Right hindlimb (tissue), 1 donor: ENCODE results near the gene GRWD1.

Experiments used
- DNase-seq: peaks from one replicate; pipeline ENCODE4 v3.0.0-alpha.2; 2018

Gene GRWD1

DNA sequence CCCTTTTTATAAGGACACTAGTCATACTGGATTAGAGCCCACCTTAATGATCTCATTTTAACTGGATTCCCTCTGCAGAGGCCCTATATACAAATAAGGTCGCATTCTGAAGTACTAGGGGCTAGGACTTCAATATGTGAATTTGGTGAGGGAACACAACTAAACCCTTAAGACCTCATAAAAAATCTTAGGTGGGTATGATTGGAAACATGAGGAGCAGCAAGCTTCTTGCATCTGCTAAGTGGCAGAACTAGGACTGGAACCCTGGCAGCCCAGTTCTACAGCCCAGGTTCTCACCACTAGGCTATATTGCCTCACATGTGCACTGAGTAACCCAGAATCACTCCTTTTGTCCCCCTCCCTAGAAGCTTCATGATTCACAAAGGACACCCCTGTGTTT lies 17.1 kb upstream of the GRWD1 start:
- DNase-seq, result no peak

DNA sequence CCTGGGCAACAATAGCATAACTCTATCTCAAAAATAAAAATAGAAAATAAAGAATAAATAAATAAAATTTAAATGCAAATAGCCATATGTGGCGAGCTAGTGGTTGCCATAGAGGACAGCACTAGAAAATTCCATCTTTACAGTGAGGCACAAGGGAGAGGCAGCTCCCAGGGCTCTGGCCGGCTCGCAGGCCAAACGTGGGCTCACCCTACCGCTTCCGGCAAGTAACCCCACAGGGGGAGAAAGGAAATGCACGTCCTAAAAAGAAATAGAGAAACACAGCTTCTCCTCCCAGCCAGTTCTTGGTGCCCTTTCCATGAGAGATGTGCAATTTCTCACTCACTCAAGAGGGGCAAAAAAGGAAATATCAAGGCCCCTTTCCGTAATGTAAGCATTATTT lies 12.4 kb upstream of the GRWD1 start:
- DNase-seq, result no peak

DNA sequence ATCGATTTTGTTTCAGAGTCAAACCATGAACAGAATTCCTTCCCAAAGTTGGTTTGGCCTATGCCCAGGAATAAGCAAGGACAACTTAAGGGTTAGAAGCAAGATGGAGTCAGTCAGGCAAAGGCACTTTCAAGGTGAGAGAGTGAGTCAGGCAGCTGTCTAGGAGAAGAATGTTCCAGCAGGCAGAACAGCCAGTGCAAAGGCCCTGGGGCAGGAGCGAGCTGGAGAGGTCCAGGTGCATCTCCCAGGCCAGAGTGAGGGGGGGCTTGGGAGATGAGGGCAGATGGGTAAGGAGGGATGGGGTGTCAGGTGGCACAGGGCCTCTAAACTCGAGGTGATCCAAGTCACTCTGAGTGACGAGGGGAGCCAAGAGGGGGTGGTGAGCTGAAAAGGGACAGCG lies 9.2 kb upstream of the GRWD1 start:
- no peak for DNase-seq

DNA sequence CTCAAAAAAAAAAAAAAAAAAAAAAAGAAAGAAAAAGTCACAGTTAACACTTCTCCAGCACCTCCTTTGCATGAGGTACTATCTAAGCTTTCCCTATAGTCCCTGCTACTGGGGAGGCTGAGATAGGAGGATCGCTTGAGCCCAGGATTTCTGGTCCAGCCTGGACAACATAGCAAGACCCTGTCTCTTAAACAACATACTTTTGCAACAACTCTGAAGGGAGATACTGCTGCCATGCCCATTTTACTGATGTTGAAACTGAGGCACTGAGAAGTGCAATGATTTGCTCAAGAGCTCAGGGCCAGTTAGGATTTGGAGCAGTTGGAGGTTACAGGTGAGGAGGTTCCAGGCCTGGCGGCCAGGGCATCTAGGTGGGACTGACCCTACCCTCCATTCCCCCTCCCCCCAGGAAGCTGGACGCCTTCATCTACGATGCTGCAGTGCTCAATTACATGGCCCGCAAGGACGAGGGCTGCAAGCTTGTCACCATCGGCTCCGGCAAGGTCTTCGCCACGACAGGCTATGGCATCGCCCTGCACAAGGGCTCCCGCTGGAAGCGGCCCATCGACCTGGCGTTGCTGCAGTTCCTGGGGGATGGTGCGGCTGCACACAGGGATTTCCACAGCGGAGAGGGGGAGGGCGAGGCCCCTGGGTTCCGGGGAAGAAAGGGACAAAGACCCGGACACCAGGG lies 4.3 kb upstream of the GRWD1 start:
- DNase-seq, result no peak

DNA sequence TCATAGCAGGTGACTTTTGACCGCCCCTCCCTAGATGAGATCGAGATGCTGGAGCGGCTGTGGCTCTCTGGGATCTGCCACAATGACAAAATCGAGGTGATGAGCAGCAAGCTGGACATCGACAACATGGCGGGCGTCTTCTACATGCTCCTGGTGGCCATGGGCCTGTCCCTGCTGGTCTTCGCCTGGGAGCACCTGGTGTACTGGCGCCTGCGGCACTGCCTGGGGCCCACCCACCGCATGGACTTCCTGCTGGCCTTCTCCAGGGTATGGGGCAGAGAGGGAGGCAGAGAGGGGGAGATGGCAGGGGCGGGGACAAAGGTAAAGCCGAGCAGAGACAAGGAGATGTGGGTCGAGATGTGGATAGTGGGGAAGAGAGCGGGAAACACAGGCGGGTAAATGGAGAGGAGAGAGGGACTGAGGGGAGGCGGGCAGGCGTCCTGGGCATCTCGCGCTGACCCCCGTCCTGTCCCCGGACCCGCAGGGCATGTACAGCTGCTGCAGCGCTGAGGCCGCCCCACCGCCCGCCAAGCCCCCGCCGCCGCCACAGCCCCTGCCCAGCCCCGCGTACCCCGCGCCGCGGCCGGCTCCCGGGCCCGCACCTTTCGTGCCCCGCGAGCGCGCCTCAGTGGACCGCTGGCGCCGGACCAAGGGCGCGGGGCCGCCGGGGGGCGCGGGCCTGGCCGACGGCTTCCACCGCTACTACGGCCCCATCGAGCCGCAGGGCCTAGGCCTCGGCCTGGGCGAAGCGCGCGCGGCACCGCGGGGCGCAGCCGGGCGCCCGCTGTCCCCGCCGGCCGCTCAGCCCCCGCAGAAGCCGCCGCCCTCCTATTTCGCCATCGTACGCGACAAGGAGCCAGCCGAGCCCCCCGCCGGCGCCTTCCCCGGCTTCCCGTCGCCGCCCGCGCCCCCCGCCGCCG lies 3.4 kb upstream of the GRWD1 start:
- DNase-seq, result no peak

DNA sequence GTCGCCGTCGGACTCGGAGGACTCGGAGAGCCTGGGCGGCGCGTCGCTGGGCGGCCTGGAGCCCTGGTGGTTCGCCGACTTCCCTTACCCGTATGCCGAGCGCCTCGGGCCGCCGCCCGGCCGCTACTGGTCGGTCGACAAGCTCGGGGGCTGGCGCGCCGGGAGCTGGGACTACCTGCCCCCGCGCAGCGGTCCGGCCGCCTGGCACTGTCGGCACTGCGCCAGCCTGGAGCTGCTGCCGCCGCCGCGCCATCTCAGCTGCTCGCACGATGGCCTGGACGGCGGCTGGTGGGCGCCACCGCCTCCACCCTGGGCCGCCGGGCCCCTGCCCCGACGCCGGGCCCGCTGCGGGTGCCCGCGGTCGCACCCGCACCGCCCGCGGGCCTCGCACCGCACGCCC lies 2.5 kb upstream of the GRWD1 start:
- no peak for DNase-seq

DNA sequence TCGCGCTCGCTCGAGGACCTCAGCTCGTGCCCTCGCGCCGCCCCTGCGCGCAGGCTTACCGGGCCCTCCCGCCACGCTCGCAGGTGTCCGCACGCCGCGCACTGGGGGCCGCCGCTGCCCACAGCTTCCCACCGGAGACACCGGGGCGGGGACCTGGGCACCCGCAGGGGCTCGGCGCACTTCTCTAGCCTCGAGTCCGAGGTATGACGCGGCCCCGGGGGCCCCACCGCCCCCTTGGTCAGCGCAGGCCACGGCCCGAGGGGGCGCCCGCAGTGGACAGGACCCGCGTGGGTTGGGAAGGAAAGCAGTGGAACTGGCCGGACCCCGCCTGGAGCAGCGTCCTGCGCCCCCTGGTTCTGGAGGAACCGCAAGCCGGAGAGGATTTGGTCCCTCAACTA lies 2.1 kb upstream of the GRWD1 start:
- DNase-seq, result no peak

DNA sequence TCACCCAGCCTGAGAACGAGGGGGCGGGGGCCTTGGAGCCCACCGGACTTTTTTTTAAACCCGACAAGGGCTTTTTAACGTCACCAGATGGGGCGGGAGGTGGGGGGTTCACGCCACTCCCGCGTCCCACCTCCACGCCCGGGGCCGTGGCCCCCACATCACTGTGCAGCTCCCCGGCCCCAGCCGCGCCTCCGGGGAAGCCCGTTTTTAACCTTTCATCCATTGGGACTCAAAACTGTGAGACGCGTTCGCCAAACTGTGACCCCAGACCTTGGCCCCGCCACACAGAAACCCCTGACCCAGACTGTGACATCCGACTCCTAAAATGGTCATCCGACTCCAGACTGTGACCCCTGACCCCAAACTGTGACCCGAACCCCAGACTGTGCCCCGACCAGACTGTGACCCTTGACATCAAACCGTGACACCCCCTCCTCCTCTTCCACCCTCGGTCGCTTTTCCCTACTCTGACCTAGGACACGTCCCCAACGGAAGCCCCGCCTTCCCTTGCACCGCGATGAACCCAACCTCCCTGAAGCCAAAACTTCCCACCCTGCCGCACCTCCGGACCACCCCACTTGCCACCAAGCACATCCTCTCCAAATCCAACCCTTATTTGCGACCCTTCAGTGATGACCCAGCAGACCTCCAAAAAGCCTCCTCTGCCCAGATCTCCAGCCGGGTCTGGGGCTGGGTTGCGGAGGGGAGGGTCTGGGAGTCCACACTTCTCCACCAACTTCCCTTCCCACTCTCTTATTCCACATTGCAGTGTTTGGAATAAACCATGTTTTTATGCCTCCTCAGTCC lies 1.5 kb upstream of the GRWD1 start:
- no peak for DNase-seq

DNA sequence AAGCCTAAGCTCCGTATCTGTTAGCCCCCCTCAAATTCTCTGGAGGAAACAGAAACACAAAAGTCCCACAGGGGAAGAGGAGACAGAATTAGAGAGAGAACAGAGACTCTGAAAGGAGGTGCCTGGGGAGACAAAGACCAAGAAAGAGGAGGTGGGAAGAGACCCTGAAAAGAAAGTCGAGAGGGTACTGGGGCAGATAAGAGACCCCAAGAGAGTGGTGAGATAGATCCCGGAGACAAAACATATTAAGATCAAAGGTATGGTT lies 915 bp upstream of the GRWD1 start:
- no peak for DNase-seq

DNA sequence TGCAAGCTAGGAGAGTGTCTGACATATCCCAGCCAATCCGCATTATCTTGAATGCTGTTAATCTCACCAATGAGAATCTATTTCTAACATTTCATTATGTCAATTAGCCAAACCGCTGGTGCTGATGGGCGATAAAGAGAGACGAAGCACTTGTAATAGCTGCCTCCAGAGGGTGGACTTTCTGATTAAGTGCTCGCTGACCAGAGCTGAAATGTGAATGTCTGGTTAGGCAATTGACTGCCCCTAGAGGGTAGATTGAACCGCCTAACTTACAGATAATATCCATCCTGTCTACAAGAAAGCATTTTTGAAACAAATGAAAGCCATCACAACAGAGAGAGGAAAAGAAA lies 552 bp upstream of the GRWD1 start:
- DNase-seq, result no peak

DNA sequence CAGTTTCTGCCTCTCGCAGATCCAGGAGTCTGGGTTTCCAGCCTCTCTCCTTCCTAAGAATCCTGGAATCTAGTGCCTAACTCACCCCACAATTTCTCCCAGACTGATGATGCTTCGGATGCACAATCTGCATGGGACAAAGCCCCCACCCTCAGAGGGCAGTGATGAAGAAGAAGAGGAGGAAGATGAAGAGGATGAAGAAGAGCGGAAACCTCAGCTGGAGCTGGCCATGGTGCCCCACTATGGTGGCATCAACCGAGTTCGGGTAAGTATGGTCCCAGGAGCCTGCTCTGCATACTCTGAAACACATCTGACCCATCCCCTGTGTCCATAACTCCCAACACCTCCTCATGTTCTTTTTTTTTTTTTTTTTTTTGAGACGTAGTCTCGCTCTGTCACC lies 796 bp downstream of the GRWD1 start:
- no peak for DNase-seq

DNA sequence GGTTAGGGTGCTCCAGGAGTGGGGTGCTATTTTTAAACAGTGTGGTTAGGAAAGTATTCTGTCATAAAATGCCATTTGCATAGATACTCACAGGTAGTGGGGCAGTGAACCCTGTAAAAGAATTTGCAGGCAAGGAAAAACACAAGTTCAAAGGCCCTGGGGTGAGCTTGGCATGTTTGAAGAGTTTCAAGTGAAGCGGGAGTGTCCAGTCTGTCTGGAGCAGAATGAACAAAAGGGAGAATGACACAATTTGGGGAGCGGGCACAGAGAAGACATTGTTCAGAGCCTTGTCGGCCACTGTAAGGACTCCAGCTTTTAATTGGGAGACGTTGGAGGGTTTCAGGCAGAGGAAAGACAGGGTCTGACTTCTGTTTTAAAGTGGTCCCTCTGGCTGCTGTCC lies 2.8 kb downstream of the GRWD1 start:
- DNase-seq, result no peak

DNA sequence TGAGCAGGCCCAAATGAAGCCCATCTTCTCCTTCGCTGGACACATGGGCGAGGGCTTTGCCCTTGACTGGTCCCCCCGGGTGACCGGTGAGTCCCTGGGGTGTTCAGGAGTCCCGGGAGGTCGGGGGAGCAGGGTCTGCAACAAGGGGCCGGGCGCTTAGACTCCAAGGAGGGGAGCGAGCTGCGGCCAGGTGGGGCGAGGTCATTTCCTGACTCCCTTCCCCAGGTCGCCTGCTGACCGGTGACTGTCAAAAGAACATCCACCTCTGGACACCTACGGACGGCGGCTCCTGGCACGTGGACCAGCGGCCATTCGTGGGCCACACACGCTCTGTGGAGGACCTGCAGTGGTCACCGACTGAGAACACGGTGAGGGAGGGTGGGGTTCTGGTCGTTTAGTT lies 4.7 kb downstream of the GRWD1 start:
- DNase-seq, result no peak

DNA sequence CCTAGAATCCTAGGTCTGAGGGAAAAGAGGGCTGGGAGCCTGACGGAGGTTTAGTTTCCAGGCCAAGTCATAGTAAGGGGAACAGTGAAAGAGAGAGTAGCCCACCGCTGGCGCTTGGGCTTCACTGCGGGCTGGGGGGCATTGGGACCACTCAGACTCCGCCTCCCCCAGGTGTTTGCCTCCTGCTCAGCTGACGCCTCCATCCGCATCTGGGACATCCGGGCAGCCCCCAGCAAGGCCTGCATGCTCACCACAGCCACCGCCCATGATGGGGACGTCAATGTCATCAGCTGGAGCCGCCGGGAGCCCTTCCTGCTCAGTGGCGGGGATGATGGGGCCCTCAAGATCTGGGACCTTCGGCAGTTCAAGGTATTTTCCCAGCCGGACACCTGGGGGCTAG lies 5.1 kb downstream of the GRWD1 start:
- DNase-seq, result no peak

DNA sequence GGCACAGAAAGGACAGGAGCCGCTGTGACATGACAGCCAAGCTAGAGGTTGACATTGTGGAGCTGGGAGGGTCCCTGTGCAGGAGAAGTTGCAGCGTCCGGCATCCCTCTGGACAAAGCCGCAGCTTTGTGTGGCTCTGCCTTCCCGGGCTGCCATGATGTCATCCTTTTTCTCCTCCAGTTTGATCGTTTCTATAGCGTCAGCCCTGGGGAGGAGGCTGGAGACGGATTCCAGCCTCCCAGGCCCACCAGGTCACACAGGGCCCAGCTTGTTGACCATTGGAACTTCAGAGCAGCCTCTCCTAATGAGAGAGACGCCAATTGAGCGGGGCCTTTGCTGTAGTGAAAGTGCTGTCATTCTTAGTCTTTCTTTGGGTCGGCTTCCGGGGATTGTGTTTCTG lies 5.8 kb downstream of the GRWD1 start:
- no peak for DNase-seq

DNA sequence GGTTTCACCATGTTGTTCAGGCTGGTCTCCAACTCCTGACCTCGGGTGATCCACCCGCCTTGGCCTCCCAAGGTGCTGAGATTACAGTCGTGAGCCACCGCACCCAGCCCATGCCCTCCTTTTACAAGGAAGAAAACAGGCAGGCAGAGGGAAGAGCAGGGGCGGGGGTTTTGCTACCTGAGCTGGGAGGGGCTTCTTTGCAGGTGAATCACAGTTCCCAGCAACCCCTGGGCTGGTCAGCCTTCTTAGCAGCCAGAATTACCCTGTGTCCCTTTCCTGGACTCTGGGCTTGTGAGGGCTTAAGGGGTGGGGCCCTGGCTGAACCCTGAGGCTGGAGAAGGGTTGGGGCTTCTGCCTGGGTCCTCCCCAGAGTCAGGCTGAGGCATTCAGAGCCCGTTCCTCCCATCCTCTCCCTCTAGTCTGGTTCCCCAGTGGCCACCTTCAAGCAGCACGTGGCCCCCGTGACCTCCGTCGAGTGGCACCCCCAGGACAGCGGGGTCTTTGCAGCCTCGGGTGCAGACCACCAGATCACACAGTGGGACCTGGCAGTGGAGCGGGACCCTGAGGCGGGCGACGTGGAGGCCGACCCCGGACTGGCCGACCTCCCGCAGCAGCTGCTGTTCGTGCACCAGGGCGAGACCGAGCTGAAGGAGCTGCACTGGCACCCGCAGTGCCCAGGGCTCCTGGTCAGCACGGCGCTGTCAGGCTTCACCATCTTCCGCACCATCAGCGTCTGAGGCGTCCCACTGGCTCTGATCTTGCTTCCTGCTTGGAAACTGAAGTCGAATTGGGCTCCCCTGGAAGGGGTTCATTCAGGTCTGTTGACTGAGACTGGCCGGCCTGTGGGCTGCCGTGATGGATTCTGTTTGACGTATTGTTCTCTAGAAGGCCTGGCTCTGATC lies 6.8 kb downstream of the GRWD1 start:
- DNase-seq, result no peak

DNA sequence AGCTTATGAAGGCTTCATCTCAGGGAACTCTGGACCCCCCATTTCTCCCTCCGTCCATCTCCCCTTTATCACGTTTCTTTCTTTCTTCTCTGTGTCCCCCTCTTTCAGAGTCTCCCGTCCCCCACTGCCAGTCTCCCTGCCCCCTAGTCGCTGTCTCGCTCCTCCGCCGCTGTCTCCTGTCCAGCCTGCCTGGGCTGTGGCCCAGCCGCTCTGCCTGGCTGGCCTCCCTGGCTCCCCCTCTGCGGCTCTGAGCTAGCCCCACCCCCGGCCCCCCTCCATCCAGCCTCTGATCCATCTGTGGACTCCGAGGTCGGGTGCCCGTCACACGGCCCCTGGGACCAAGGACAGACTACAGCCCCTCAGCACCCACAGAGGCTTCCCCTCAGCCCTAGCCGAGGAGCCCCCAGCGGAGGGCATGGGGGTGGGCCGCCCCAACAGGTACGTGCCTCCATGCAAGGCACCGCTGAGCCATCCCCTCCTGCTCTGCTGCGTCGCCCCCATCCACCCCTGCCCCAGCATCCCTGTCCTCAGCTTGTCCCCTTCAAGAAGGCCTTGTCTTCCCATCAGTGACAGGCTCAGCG lies 8.5 kb downstream of the GRWD1 start:
- DNase-seq, result no peak

DNA sequence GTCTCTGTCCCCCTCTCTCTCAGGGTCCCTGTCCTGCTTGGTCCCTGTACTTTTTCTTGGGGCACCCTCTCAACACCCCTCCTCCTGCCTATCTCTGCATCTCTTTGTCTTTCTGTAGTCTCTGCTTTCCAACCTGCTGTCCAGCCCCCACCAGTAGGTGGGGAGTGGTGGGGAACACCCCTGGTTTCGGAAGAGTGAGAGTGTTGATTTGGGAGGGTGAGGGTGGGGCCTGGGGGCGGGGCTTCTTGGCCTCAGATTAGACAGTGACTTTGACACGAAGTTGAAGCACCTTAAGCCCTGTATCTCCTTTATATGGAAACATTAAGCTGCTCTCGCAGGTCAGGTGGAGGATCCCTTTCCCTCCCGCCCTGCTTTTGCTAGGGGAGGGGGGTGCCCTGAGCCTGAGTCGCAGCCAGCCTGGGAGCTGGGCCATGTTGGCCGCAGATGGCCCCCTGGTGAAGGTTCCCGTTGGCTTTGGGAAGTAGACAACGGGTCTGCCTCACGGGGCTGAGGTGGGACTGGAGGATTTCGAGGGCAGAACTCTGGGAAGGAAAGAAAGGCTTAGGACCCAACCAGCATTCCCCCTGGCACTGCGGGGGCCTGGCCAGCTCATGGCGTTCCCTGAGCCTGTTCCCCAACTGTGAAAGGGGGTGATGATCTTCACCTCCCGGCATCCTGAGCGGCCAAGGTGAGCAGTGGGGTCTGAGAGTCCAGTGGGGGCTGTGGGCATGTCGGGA lies 9.6 kb downstream of the GRWD1 start, which contains the start of gene KCNJ14:
Gene KCNJ14, plus strand, starts transcription at position 404 of the 737 bp plus-strand sequence. CDS start 6,151 bp downstream, outside the sequence.
- DNase-seq, result no peak

DNA sequence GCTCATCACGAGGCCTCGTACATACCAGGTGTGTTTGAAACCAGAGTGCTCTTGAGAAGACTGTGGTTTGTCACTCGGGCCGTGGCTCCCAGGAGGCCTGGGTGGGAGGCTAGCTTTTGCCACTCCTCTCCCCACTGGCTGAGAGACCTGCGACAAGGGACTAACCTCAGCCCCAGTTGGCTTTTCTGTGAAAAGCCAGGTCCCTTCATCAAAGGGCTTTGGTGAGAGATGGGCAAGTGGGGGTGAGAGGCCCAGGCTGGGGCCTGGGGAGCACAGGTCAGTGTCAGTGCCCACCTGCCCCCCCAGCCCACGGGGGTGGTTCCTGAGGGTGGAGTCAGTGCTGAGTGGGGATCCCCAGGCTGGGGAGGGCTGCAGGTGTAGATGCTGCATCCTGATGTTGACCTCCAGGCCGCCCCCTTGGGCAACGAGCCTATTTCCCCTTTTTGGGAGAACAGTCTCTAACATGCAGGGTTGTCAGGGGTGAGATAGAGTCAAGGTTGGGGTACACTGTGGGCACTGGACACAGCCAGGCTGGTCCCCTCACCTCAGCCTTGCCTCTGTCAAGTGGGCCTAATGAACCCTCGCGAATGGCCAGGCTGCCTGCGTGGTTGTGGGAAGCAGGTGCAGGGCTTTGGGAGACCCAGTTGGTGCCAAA lies 10.3 kb downstream of the GRWD1 start:
- DNase-seq, result no peak

DNA sequence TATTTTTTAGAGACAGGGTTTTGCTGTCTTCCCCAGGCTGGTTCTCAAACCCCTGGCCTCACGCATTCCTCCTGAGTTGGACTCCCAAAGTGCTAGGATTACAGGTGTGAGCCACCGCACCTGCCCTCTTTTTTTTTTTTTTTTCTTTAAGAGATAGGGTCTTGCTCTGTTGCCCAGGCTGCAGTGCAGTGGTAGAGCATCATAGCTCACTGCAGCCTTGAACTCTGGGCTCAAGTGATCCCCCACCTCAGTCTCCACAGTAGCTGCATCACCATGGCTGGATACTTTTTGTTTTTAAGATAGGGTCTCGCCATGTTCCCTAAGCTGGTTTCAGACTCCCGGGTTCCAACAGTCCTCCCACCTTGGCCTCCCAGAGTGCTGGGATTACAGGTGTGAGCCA lies 11.1 kb downstream of the GRWD1 start:
- no peak for DNase-seq

DNA sequence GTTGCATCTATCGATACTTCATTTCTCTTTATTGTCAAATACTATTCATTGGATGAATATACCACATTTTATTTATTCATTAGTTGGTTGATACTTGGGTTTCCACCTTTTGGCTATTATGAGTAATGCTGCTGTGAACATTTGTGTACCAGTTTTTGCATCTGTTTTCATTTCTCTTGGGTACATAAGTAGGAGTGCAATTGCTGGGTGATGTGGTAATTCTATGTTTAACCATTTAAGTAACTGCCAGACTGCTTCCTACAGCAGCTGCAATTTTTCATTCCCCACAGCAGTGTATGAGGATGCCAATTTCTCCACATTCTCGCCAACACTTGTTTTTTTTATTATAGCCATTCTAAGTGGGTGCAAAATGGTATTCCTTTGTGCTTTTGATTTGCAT lies 12.2 kb downstream of the GRWD1 start:
- no peak for DNase-seq
